ENCODE data around the gene ASS1. TPM values are rescaled to one million over a fixed set of nuclear protein-coding genes. Genes with fewer than 3 reads are reported as not detected.

Gene ASS1
- total and polyA plus RNA-seq, 2 donors (not counting 1 experiment from before 2014, with no cell fraction given): 44.7 to 223 TPM

- Histone ChIP-seq H3K9ac (ENCODE audit: insufficient read depth, low read length) (no peak overlapping the region), H3K4me2 (ENCODE audit: extremely low read depth, insufficient read depth, low read length) (no peak overlapping the region), H4K20me1 (ENCODE audit: control insufficient read depth, extremely low read depth, insufficient read depth, low read length) (no peaks in the 10 kb centered on the region), H3K79me2 (ENCODE audit: control insufficient read depth, insufficient read depth, low read length) (no peaks in the 10 kb centered on the region), H3K4me3 (replicated peaks in 1 of 4; ENCODE audit: control extremely low read depth in 1 of 4, insufficient read depth in 1 of 4, low read depth in 3 of 4, low read length in 4 of 4) (no peak overlapping the region), H3K4me1 (ENCODE audit: control insufficient read depth, extremely low read depth, insufficient read depth, low read length) (peaks cover 7% of the 10 kb centered on the region), H3K27ac (ENCODE audit: insufficient read depth, low read length) (no peak overlapping the region), H2AFZ (ENCODE audit: low read length) (no peak overlapping the region), H3K9me3 (ENCODE audit: control insufficient read depth, insufficient read depth, low read depth, low read length) (no peaks in the 10 kb centered on the region), H3K36me3 (ENCODE audit: control insufficient read depth, insufficient read depth, low read length) (no peaks in the 10 kb centered on the region), H3K27me3 (ENCODE audit: control insufficient read depth, insufficient read depth, low read length) (no peaks in the 10 kb centered on the region)
- DNase-seq (ENCODE audit: low read depth in 2 of 2): no peak
- TF ChIP-seq CTCF (conservative IDR thresholded peaks at IDR 0.05 in 1 of 2, IDR thresholded peaks at IDR 0.05 in 1 of 2; ENCODE audit: low read depth in 1 of 2, low read length in 2 of 2) (no peak), EZH2 (IDR thresholded peaks at IDR 0.05; ENCODE audit: low read length, missing control alignments) (no peak)
Measured at GRCh38 chr9:130454812-130455325, 10.1 kb downstream of the ASS1 start.

- no peak for DNase-seq (ENCODE audit: low read depth in 2 of 2)
- no peaks in the 10 kb centered on the region for H3K4me1 ChIP-seq (ENCODE audit: control insufficient read depth, extremely low read depth, insufficient read depth, low read length)
- no peaks in the 10 kb centered on the region for H3K36me3 ChIP-seq (ENCODE audit: control insufficient read depth, insufficient read depth, low read length)
- H3K27ac ChIP-seq (ENCODE audit: insufficient read depth, low read length): no peak overlapping the region
- TF ChIP-seq EZH2 (IDR thresholded peaks at IDR 0.05; ENCODE audit: low read length, missing control alignments) (no peak), CTCF (conservative IDR thresholded peaks at IDR 0.05 in 1 of 2, IDR thresholded peaks at IDR 0.05 in 1 of 2; ENCODE audit: low read depth in 1 of 2, low read length in 2 of 2) (no peak)
- no peak overlapping the region for H3K9ac ChIP-seq (ENCODE audit: insufficient read depth, low read length)
- H2AFZ ChIP-seq (ENCODE audit: low read length): no peak overlapping the region
- H3K4me2 ChIP-seq (ENCODE audit: extremely low read depth, insufficient read depth, low read length): no peak overlapping the region
- H3K4me3 ChIP-seq (replicated peaks in 1 of 4; ENCODE audit: control extremely low read depth in 1 of 4, insufficient read depth in 1 of 4, low read depth in 3 of 4, low read length in 4 of 4): no peak overlapping the region
- H3K27me3 ChIP-seq (ENCODE audit: control insufficient read depth, insufficient read depth, low read length): no peaks in the 10 kb centered on the region
- H4K20me1 ChIP-seq (ENCODE audit: control insufficient read depth, extremely low read depth, insufficient read depth, low read length): no peaks in the 10 kb centered on the region
- no peaks in the 10 kb centered on the region for H3K9me3 ChIP-seq (ENCODE audit: control insufficient read depth, insufficient read depth, low read depth, low read length)
- no peaks in the 10 kb centered on the region for H3K79me2 ChIP-seq (ENCODE audit: control insufficient read depth, insufficient read depth, low read length)
Measured at GRCh38 chr9:130458027-130458803, 13.5 kb downstream of the ASS1 start.

GRCh38 chr9:130458804-130459067 is 14.0 kb downstream of the ASS1 start:
- Histone ChIP-seq H3K4me1 (ENCODE audit: control insufficient read depth, extremely low read depth, insufficient read depth, low read length) (no peaks in the 10 kb centered on the region), H3K27ac (ENCODE audit: insufficient read depth, low read length) (no peak overlapping the region), H3K27me3 (ENCODE audit: control insufficient read depth, insufficient read depth, low read length) (no peaks in the 10 kb centered on the region), H3K9me3 (ENCODE audit: control insufficient read depth, insufficient read depth, low read depth, low read length) (no peaks in the 10 kb centered on the region), H3K4me3 (replicated peaks in 1 of 4; ENCODE audit: control extremely low read depth in 1 of 4, insufficient read depth in 1 of 4, low read depth in 3 of 4, low read length in 4 of 4) (no peak overlapping the region), H4K20me1 (ENCODE audit: control insufficient read depth, extremely low read depth, insufficient read depth, low read length) (no peaks in the 10 kb centered on the region), H3K4me2 (ENCODE audit: extremely low read depth, insufficient read depth, low read length) (no peak overlapping the region), H3K79me2 (ENCODE audit: control insufficient read depth, insufficient read depth, low read length) (no peaks in the 10 kb centered on the region), H2AFZ (ENCODE audit: low read length) (no peak overlapping the region), H3K9ac (ENCODE audit: insufficient read depth, low read length) (no peak overlapping the region), H3K36me3 (ENCODE audit: control insufficient read depth, insufficient read depth, low read length) (no peaks in the 10 kb centered on the region)
- TF ChIP-seq CTCF (conservative IDR thresholded peaks at IDR 0.05 in 1 of 2, IDR thresholded peaks at IDR 0.05 in 1 of 2; ENCODE audit: low read depth in 1 of 2, low read length in 2 of 2) (no peak), EZH2 (IDR thresholded peaks at IDR 0.05; ENCODE audit: low read length, missing control alignments) (no peak)
- no peak for DNase-seq (ENCODE audit: low read depth in 2 of 2)

Data from fibroblast of lung (primary cell).